NCI-H1436 treated with DMSO at 0.1 percent for 48 hours (cell line): ENCODE results near the gene ZNF341.

ENCODE experiments used
- DNase-seq: peaks from one replicate; lab custom pipeline; 2025; lab: John Stamatoyannopoulos, UW

ZNF341 gene

GRCh38 chr20:33796263-33796906 is 64.6 kb downstream of the ZNF341 start:
- DNase-seq: no peak

GRCh38 chr20:33796907-33797544 is 65.2 kb downstream of the ZNF341 start:
- no peak for DNase-seq

- no peak for DNase-seq
These were observed 66.6 kb downstream of the ZNF341 start for GRCh38 chr20:33798444-33798843.

GRCh38 chr20:33803921-33804337 is 72.1 kb downstream of the ZNF341 start:
- DNase-seq: no peak

- no peak for DNase-seq
These were observed 76.6 kb downstream of the ZNF341 start for GRCh38 chr20:33808388-33808787.

GRCh38 chr20:33810259-33810658 is 78.5 kb downstream of the ZNF341 start:
- no peak for DNase-seq

GRCh38 chr20:33810885-33811775 is 79.3 kb downstream of the ZNF341 start, which contains the start of gene CHMP4B:
CHMP4B (plus strand) TSS chr20:33811348; CDS start chr20:33811469, 121 bp downstream.
- DNase-seq: peak; percentile 95

- no peak for DNase-seq
These were observed 80.0 kb downstream of the ZNF341 start for GRCh38 chr20:33811776-33812151.

- no peak for DNase-seq
These were observed 80.5 kb downstream of the ZNF341 start for GRCh38 chr20:33812152-33812849.

- DNase-seq: no peak
These were observed 81.2 kb downstream of the ZNF341 start for GRCh38 chr20:33812908-33813462.

GRCh38 chr20:33814238-33814712 is 82.5 kb downstream of the ZNF341 start:
- DNase-seq: no peak

- DNase-seq: no peak
These were observed 83.9 kb downstream of the ZNF341 start for GRCh38 chr20:33815671-33816070.

GRCh38 chr20:33816191-33816590 is 84.4 kb downstream of the ZNF341 start:
- DNase-seq: no peak

GRCh38 chr20:33817411-33817810 is 85.6 kb downstream of the ZNF341 start:
- no peak for DNase-seq

GRCh38 chr20:33819456-33819855 is 87.7 kb downstream of the ZNF341 start:
- no peak for DNase-seq

GRCh38 chr20:33820362-33820761 is 88.6 kb downstream of the ZNF341 start:
- no peak for DNase-seq

GRCh38 chr20:33821270-33821836 is 89.6 kb downstream of the ZNF341 start:
- no peak for DNase-seq

GRCh38 chr20:33822423-33822822 is 90.6 kb downstream of the ZNF341 start:
- DNase-seq: no peak

GRCh38 chr20:33822991-33823390 is 91.2 kb downstream of the ZNF341 start:
- DNase-seq: no peak

- no peak for DNase-seq
These were observed 93.1 kb downstream of the ZNF341 start for GRCh38 chr20:33824852-33825251.
